ENCODE results near the gene ANKRD44. TPM values are rescaled to one million over a fixed set of nuclear protein-coding genes. Genes with fewer than 3 reads are reported as not detected.

ANKRD44 gene
- total RNA-seq, 1 experiment from 2014 or later: 7.8 TPM

DNA sequence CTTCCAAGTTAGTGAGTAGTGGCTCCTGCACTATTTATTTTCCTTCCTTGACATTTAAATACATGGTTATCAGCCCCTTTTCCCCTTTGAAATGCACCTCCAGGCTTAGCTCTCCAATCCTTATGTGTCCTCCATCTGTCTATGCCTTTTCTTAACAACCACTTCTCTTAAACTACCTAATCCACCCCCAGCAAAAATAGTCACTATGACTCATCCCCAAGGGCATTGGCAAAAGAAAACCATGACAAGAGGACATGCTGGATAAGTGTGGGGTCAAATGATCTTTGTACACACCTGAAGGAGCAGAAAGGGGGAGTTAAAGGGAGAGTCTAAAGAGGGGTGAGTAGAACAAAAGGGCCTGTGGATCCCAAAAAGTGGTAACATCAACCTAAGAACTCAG lies 127.2 kb downstream of the ANKRD44 start:
- BruUV-seq (replicated peaks): no TSS peak
- ChIA-PET POLR2A (no interaction called here), CTCF (no interaction called here)
- intact Hi-C loops (cut with micrococcal nuclease; ENCODE audit: unreplicated experiment): no loop called here
- Histone ChIP-seq H3K9me3 (ENCODE audit: control insufficient read depth, insufficient read depth, low read depth, low read length) (no peaks in the 10 kb centered on the region), H3K27ac (ENCODE audit: low read length) (no peak overlapping the region), H3K27me3 (ENCODE audit: control insufficient read depth, insufficient read depth, low read length) (no peaks in the 10 kb centered on the region), H3K4me3 (ENCODE audit: low read depth in 2 of 2, low read length in 2 of 2) (no peak overlapping the region), H3K4me1 (ENCODE audit: control insufficient read depth, insufficient read depth, low read length) (no peaks in the 10 kb centered on the region), H3K36me3 (ENCODE audit: control insufficient read depth, insufficient read depth, low read length) (no peaks in the 10 kb centered on the region)
- TF ChIP-seq POLR2AphosphoS5 (IDR thresholded peaks at IDR 0.05; ENCODE audit: low read depth, low read length) (no peak), SIN3A (IDR thresholded peaks at IDR 0.05; ENCODE audit: borderline replicate concordance, insufficient read depth, low read depth, low read length) (no peak), TCF7L2 (IDR thresholded peaks at IDR 0.05; ENCODE audit: low read depth, low read length) (no peak)
- TF ChIP-seq, protein P1, sequence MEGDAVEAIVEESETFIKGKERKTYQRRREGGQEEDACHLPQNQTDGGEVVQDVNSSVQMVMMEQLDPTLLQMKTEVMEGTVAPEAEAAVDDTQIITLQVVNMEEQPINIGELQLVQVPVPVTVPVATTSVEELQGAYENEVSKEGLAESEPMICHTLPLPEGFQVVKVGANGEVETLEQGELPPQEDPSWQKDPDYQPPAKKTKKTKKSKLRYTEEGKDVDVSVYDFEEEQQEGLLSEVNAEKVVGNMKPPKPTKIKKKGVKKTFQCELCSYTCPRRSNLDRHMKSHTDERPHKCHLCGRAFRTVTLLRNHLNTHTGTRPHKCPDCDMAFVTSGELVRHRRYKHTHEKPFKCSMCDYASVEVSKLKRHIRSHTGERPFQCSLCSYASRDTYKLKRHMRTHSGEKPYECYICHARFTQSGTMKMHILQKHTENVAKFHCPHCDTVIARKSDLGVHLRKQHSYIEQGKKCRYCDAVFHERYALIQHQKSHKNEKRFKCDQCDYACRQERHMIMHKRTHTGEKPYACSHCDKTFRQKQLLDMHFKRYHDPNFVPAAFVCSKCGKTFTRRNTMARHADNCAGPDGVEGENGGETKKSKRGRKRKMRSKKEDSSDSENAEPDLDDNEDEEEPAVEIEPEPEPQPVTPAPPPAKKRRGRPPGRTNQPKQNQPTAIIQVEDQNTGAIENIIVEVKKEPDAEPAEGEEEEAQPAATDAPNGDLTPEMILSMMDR (IDR thresholded peaks at IDR 0.05): no peak
- TF ChIP-seq, protein P2, sequence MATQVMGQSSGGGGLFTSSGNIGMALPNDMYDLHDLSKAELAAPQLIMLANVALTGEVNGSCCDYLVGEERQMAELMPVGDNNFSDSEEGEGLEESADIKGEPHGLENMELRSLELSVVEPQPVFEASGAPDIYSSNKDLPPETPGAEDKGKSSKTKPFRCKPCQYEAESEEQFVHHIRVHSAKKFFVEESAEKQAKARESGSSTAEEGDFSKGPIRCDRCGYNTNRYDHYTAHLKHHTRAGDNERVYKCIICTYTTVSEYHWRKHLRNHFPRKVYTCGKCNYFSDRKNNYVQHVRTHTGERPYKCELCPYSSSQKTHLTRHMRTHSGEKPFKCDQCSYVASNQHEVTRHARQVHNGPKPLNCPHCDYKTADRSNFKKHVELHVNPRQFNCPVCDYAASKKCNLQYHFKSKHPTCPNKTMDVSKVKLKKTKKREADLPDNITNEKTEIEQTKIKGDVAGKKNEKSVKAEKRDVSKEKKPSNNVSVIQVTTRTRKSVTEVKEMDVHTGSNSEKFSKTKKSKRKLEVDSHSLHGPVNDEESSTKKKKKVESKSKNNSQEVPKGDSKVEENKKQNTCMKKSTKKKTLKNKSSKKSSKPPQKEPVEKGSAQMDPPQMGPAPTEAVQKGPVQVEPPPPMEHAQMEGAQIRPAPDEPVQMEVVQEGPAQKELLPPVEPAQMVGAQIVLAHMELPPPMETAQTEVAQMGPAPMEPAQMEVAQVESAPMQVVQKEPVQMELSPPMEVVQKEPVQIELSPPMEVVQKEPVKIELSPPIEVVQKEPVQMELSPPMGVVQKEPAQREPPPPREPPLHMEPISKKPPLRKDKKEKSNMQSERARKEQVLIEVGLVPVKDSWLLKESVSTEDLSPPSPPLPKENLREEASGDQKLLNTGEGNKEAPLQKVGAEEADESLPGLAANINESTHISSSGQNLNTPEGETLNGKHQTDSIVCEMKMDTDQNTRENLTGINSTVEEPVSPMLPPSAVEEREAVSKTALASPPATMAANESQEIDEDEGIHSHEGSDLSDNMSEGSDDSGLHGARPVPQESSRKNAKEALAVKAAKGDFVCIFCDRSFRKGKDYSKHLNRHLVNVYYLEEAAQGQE (IDR thresholded peaks at IDR 0.05; ENCODE audit: insufficient read depth in 1 of 2, low read depth in 2 of 2, low read length in 1 of 2): no peak
- DNase-seq (ENCODE audit: low read depth, low spot score) (no peak), ATAC-seq (no peak)
- in situ Hi-C loops (cut with HindIII; ENCODE audit: low pct_unique_long_range_greater_than_20kb, low sequenced_read_pairs): no loop called here

DNA sequence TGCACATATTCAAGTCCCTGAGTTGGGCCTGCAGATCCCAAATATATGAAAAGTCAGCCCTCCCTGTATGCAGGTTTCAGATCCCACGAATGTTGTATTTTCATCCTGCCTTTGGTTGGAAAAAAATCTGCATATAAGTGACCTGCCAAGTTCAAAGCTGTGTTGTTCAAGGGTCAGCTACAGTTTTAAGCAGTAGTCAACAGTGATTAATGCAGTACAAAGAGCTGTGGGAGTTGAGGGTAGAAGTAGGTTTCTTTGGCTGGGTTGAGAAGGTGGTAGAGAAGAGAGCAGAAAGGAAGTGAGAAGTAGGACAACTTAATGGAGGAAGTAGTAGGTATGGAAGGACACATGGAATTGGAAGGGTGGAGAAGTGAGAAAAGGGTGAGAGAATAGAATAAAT lies 127.9 kb downstream of the ANKRD44 start:
- H3K4me3 ChIP-seq (ENCODE audit: low read depth in 2 of 2, low read length in 2 of 2): no peak overlapping the region
- POLR2A ChIA-PET: no interaction called here
- H3K27me3 ChIP-seq (ENCODE audit: control insufficient read depth, insufficient read depth, low read length): no peaks in the 10 kb centered on the region
- no peaks in the 10 kb centered on the region for H3K9me3 ChIP-seq (ENCODE audit: control insufficient read depth, insufficient read depth, low read depth, low read length)
- ATAC-seq (no peak), DNase-seq (ENCODE audit: low read depth, low spot score) (no peak)
- in situ Hi-C loops (cut with HindIII; ENCODE audit: low pct_unique_long_range_greater_than_20kb, low sequenced_read_pairs) (no loop called here), intact Hi-C loops (cut with micrococcal nuclease; ENCODE audit: unreplicated experiment) (no loop called here)
- H3K27ac ChIP-seq (ENCODE audit: low read length): no peak overlapping the region
- H3K36me3 ChIP-seq (ENCODE audit: control insufficient read depth, insufficient read depth, low read length): no peaks in the 10 kb centered on the region
- H3K4me1 ChIP-seq (ENCODE audit: control insufficient read depth, insufficient read depth, low read length): no peaks in the 10 kb centered on the region
- CTCF ChIA-PET: no interaction called here
- TF ChIP-seq SIN3A (IDR thresholded peaks at IDR 0.05; ENCODE audit: borderline replicate concordance, insufficient read depth, low read depth, low read length): no peak
- TF ChIP-seq TCF7L2 (IDR thresholded peaks at IDR 0.05; ENCODE audit: low read depth, low read length): no peak
- TF ChIP-seq, protein P1 (IDR thresholded peaks at IDR 0.05): no peak
- TF ChIP-seq, protein P2 (IDR thresholded peaks at IDR 0.05; ENCODE audit: insufficient read depth in 1 of 2, low read depth in 2 of 2, low read length in 1 of 2): no peak
- TF ChIP-seq POLR2AphosphoS5 (IDR thresholded peaks at IDR 0.05; ENCODE audit: low read depth, low read length): no peak
- BruUV-seq (replicated peaks): no TSS peak
